Myocyte (in vitro differentiated cells): ENCODE data around the gene FKBP4. TPM values are rescaled to one million over a fixed set of nuclear protein-coding genes. Genes with fewer than 3 reads are reported as not detected.

Source experiments
- DNase-seq: peaks from one replicate; pipeline ENCODE4 v3.0.0-alpha.2; 2012; ENCODE audit warnings: low read depth
- total RNA-seq: library from RNA; depleted of rRNA; stranded (reverse); fragments of >200 nt; gene quantifications from 2 replicates; pipeline ENCODE4 v1.2.3, GENCODE V29; 2014

FKBP4 gene
- total RNA-seq, 1 donor from 2014 or later: 60.6 TPM

DNA sequence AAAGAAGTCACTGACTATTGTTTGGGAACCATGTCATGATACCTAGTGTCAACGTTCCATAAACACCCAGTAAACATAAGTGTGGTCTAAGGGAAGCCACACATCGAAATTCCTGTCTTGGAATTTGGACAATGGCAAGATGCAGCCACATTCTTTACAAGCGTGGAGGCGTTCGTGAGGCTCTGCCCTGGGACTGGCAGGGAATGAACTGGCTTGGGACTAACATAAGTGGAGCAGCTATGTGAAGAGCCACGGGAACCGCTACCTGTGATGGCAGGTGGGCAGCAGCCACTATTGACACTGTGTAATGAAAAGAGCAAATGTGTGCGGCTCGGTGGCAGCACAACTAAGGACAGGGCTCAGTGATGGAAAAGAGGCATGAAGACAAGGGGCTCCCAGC is 50.0 kb downstream of the FKBP4 start:
- DNase-seq: peak; percentile 29

DNA sequence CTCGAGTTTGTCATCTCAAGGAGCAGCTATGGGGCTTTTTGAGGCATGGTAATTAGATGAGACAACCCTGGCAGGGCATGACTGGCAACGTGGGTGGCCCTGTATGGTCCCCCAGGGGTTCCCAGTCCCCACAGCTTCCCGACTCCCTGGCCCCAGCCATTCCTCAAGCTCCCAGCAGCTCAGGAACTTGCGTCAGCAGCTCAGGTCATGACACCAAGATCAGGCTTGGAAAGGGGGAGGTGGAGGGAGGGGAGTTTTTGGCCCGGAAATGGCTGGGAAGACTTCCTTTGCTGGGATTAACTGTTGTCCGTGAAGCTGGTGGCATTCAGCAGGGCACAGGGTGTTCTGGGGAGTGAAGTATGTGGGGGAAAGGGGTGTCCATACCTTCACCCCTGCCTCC is 50.5 kb downstream of the FKBP4 start:
- no peak for DNase-seq

DNA sequence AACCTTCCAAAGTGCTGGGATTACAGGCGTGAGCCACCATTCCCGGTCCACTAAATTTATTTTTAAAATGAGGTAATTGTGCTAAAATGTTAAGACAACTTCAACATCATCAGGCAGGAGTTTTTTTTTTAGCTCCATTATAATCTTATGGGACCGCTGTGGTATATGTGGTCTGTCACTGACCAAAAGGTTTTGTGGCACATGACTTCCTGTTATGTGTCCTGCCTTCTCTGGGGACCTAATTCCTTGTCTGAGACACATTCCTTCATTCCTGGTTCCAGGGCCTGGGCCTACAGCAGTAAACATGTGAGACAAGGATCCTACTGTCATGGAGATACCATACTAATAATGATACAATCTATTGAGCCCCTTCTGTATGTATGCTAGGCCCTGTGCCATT is 57.2 kb downstream of the FKBP4 start:
- peak; percentile 67 for DNase-seq

DNA sequence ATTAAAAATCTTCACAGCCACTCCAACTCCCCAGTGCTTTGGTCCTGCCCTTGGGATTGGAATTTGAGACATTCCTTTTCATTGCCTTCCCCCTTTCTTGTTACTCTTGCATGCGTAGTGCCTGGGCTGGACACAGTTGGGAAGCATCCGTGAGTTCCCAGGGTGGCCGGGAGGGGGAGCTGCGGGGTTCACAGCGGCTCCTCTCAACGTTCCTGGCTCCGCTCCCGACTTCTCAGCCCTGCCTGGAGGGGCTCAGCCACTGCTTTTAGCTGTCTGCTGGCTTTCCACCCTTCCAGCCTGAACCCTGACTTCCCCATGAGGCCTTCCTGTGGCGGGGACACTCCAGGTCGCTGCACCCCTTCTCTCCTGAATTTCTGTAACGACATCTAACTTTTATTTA is 58.9 kb downstream of the FKBP4 start:
- DNase-seq: peak; percentile 71

Other genes starting within 250 kb of the FKBP4 start
- gene ITFG2, start 17.7 kb downstream of the FKBP4 start, total RNA-seq: 14.0 and 16.3 TPM in 2 replicates
- 0.64 and 2.1 TPM in 2 replicates for gene NRIP2, start 40.1 kb downstream of the FKBP4 start, total RNA-seq
- not detected in 2 replicates for gene TEX52, start 62.1 kb downstream of the FKBP4 start, total RNA-seq
- 0.94 and 1.3 TPM in 2 replicates for gene FOXM1, start 82.2 kb downstream of the FKBP4 start, total RNA-seq
- gene RHNO1, start 82.3 kb downstream of the FKBP4 start, total RNA-seq: 23.2 and 24.3 TPM in 2 replicates
- gene TULP3, start 95.9 kb downstream of the FKBP4 start, total RNA-seq: 35.0 and 39.3 TPM in 2 replicates
- gene TEAD4, start 164.4 kb downstream of the FKBP4 start, total RNA-seq: 328 and 451 TPM in 2 replicates